ENCODE results near the gene CAMK1.

The CAMK1 gene

GRCh38 chr3:9712415-9712814 is 57.3 kb downstream of the CAMK1 start:
- TF ChIP-seq, protein P1, sequence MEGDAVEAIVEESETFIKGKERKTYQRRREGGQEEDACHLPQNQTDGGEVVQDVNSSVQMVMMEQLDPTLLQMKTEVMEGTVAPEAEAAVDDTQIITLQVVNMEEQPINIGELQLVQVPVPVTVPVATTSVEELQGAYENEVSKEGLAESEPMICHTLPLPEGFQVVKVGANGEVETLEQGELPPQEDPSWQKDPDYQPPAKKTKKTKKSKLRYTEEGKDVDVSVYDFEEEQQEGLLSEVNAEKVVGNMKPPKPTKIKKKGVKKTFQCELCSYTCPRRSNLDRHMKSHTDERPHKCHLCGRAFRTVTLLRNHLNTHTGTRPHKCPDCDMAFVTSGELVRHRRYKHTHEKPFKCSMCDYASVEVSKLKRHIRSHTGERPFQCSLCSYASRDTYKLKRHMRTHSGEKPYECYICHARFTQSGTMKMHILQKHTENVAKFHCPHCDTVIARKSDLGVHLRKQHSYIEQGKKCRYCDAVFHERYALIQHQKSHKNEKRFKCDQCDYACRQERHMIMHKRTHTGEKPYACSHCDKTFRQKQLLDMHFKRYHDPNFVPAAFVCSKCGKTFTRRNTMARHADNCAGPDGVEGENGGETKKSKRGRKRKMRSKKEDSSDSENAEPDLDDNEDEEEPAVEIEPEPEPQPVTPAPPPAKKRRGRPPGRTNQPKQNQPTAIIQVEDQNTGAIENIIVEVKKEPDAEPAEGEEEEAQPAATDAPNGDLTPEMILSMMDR (conservative IDR thresholded peaks at IDR 0.05; ENCODE audit: control insufficient read depth, insufficient read depth, low read depth, low read length), result no peak
- H3K4me3 ChIP-seq (ENCODE audit: control insufficient read depth, low read depth, low read length), result no peak overlapping the region
- DNase-seq (ENCODE audit: low read depth), result no peak

- DNase-seq (ENCODE audit: low read depth), result no peak
- H3K4me3 ChIP-seq (ENCODE audit: control insufficient read depth, low read depth, low read length), result no peak overlapping the region
- TF ChIP-seq, protein P1 (conservative IDR thresholded peaks at IDR 0.05; ENCODE audit: control insufficient read depth, insufficient read depth, low read depth, low read length), result no peak
Observed at GRCh38 chr3:9710174-9710739, 59.5 kb downstream of the CAMK1 start.

All from fibroblast of mammary gland (primary cell).